Measurements from ENCODE around the gene TBC1D5. TPM values are rescaled to one million over a fixed set of nuclear protein-coding genes. Genes with fewer than 3 reads are reported as not detected.

The TBC1D5 gene
- total and polyA plus RNA-seq, 2 donors (not counting 1 experiment from before 2014, with no cell fraction given), result 22.6 to 111 TPM

GRCh38 chr3:17207979-17208378 lies 534.5 kb downstream of the TBC1D5 start:
- WGBS (ENCODE audit: insufficient coverage), result 100% methylated on average over 3 of the region's 4 CpGs
- intact Hi-C loops (cut with micrococcal nuclease), result no loop called here

GRCh38 chr3:17207019-17207418 lies 535.4 kb downstream of the TBC1D5 start:
- no peaks in the 10 kb centered on the region for H3K27me3 ChIP-seq (replicated peaks in 1 of 4; ENCODE audit: control extremely low read depth in 1 of 4, control insufficient read depth in 3 of 4, insufficient read depth in 4 of 4, low read length in 3 of 4)
- ChIA-PET CTCF (interaction anchor here (1.1 kb wide), 1 partner anchor 207 kb away, joined by 3 read pairs; no protein-coding TSS in a partner anchor), POLR2A (no interaction called here)
- intact Hi-C loops (cut with micrococcal nuclease), result no loop called here
- H4K20me1 ChIP-seq (ENCODE audit: control insufficient read depth, insufficient read depth, low read length, poor library complexity, severe bottlenecking), result no peaks in the 10 kb centered on the region
- H3K9me3 ChIP-seq (ENCODE audit: control extremely low read depth in 1 of 3, control insufficient read depth in 2 of 3, insufficient read depth in 1 of 3, low read length in 2 of 3), result peaks cover 0 to 14% (median 11%) of the 10 kb centered on the region in 3 donors
- Mint-ChIP-seq H3K4me1 (peaks cover 2% of the 10 kb centered on the region), H3K27ac (no peak overlapping the region), H3K9me3 (ENCODE audit: insufficient read depth) (peaks cover 16% of the 10 kb centered on the region), H3K4me3 (no peak overlapping the region), H3K27me3 (no peaks in the 10 kb centered on the region)
- peaks cover 0 to 31% of the 10 kb centered on the region in 2 experiments for H3K36me3 ChIP-seq (replicated peaks in 1 of 2; ENCODE audit: control extremely low read depth in 1 of 2, control insufficient read depth in 1 of 2, extremely low read depth in 1 of 2, insufficient read depth in 2 of 2, low read length in 1 of 2)
- DNase-seq (no peak), ATAC-seq (ENCODE audit: low read depth) (no peak)
- TF ChIP-seq, protein P1, sequence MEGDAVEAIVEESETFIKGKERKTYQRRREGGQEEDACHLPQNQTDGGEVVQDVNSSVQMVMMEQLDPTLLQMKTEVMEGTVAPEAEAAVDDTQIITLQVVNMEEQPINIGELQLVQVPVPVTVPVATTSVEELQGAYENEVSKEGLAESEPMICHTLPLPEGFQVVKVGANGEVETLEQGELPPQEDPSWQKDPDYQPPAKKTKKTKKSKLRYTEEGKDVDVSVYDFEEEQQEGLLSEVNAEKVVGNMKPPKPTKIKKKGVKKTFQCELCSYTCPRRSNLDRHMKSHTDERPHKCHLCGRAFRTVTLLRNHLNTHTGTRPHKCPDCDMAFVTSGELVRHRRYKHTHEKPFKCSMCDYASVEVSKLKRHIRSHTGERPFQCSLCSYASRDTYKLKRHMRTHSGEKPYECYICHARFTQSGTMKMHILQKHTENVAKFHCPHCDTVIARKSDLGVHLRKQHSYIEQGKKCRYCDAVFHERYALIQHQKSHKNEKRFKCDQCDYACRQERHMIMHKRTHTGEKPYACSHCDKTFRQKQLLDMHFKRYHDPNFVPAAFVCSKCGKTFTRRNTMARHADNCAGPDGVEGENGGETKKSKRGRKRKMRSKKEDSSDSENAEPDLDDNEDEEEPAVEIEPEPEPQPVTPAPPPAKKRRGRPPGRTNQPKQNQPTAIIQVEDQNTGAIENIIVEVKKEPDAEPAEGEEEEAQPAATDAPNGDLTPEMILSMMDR (IDR thresholded peaks at IDR 0.05), result no peak
- TF ChIP-seq EZH2 (IDR thresholded peaks at IDR 0.05; ENCODE audit: borderline replicate concordance, insufficient read depth, low read depth, low read length, poor library complexity, severe bottlenecking), result no peak
- no peak overlapping the region for H3K4me2 ChIP-seq (replicated peaks; ENCODE audit: low read depth, low read length, poor library complexity, severe bottlenecking)
- no peak overlapping the region for H3K9ac ChIP-seq (ENCODE audit: low read length)
- no peaks in the 10 kb centered on the region for H3K4me1 ChIP-seq (ENCODE audit: control insufficient read depth in 2 of 2, insufficient read depth in 2 of 2, low read length in 2 of 2)
- H3K79me2 ChIP-seq (ENCODE audit: control insufficient read depth, insufficient read depth, low read length), result no peaks in the 10 kb centered on the region
- H2AFZ ChIP-seq (ENCODE audit: insufficient read depth, low read depth, low read length, poor library complexity, severe bottlenecking), result no peak overlapping the region
- H3K4me3 ChIP-seq (ENCODE audit: control extremely low read depth in 1 of 5, extremely low read depth in 1 of 5, insufficient read depth in 1 of 5, low read depth in 2 of 5, low read length in 4 of 5), result no peak overlapping the region
- H3K27ac ChIP-seq (ENCODE audit: low read length in 2 of 2), result no peak overlapping the region

More at GRCh38 chr3:17207979-17208378, 534.5 kb downstream of the TBC1D5 start:
- H3K27me3 Mint-ChIP-seq, result no peaks in the 10 kb centered on the region
- Histone ChIP-seq H3K4me2 (replicated peaks; ENCODE audit: low read depth, low read length, poor library complexity, severe bottlenecking) (no peak overlapping the region), H3K27me3 (replicated peaks in 1 of 4; ENCODE audit: control extremely low read depth in 1 of 4, control insufficient read depth in 3 of 4, insufficient read depth in 4 of 4, low read length in 3 of 4) (no peaks in the 10 kb centered on the region), H3K9me3 (ENCODE audit: control extremely low read depth in 1 of 3, control insufficient read depth in 2 of 3, insufficient read depth in 1 of 3, low read length in 2 of 3) (peaks cover 0 to 5% (median 2%) of the 10 kb centered on the region in 3 donors), H3K27ac (ENCODE audit: low read length in 2 of 2) (no peak overlapping the region), H3K4me1 (ENCODE audit: control insufficient read depth in 2 of 2, insufficient read depth in 2 of 2, low read length in 2 of 2) (no peaks in the 10 kb centered on the region), H3K79me2 (ENCODE audit: control insufficient read depth, insufficient read depth, low read length) (no peaks in the 10 kb centered on the region), H3K9ac (ENCODE audit: low read length) (no peak overlapping the region), H3K4me3 (ENCODE audit: control extremely low read depth in 1 of 5, extremely low read depth in 1 of 5, insufficient read depth in 1 of 5, low read depth in 2 of 5, low read length in 4 of 5) (no peak overlapping the region), H4K20me1 (ENCODE audit: control insufficient read depth, insufficient read depth, low read length, poor library complexity, severe bottlenecking) (no peaks in the 10 kb centered on the region), H2AFZ (ENCODE audit: insufficient read depth, low read depth, low read length, poor library complexity, severe bottlenecking) (no peak overlapping the region), H3K36me3 (replicated peaks in 1 of 2; ENCODE audit: control extremely low read depth in 1 of 2, control insufficient read depth in 1 of 2, extremely low read depth in 1 of 2, insufficient read depth in 2 of 2, low read length in 1 of 2) (peaks cover 0 to 30% of the 10 kb centered on the region in 2 experiments)
- DNase-seq (no peak), ATAC-seq (ENCODE audit: low read depth) (no peak)
- H3K27ac Mint-ChIP-seq, result no peak overlapping the region
- ChIA-PET POLR2A (interaction anchor here (0.6 kb wide), 1 partner anchor 323 kb away, joined by 3 read pairs; the partner anchor contains the start of gene PLCL2), CTCF (interaction anchor here (1.1 to 1.5 kb wide), 2 partner anchors 206 to 918 kb away, joined by 3 read pairs; no protein-coding TSS in a partner anchor)
- peaks cover 10% of the 10 kb centered on the region for H3K9me3 Mint-ChIP-seq (ENCODE audit: insufficient read depth)
- H3K4me3 Mint-ChIP-seq, result no peak overlapping the region
- TF ChIP-seq EZH2 (IDR thresholded peaks at IDR 0.05; ENCODE audit: borderline replicate concordance, insufficient read depth, low read depth, low read length, poor library complexity, severe bottlenecking), result no peak
- TF ChIP-seq, protein P1 (IDR thresholded peaks at IDR 0.05), result no peak
- no peaks in the 10 kb centered on the region for H3K4me1 Mint-ChIP-seq

All from B cell (primary cell).